Fibroblast of lung (primary cell): ENCODE results near the gene PAQR5. TPM values are rescaled to one million over a fixed set of nuclear protein-coding genes. Genes with fewer than 3 reads are reported as not detected.

Experiments used
- DNase-seq, 2 donors: peaks; one replicate each; pipeline versions ENCODE4 v3.0.0 to v3.0.0-alpha.2; 2010; ENCODE audit warnings: low read depth in 2 of 2
- H2AFZ ChIP-seq: 2 replicates; pipeline ENCODE4 v1.5.1; 2012; ENCODE audit warnings: low read length, control low read depth, inconsistent platforms
- H3K27ac ChIP-seq: 2 replicates; pipeline ENCODE4 v1.5.1; 2011; ENCODE audit warnings: low read length, control low read depth; ENCODE audit not compliant: insufficient read depth
- H3K27me3 ChIP-seq: 2 replicates; pipeline ENCODE4 v1.5.1; 2011; ENCODE audit warnings: mild to moderate bottlenecking, low read length; ENCODE audit not compliant: control insufficient read depth, insufficient read depth
- H3K36me3 ChIP-seq: 2 replicates; pipeline ENCODE4 v1.5.1; 2011; ENCODE audit warnings: low read length; ENCODE audit not compliant: control insufficient read depth, insufficient read depth
- H3K4me1 ChIP-seq: 2 replicates; pipeline ENCODE4 v1.5.1; 2011; ENCODE audit warnings: low read length; ENCODE audit not compliant: control insufficient read depth, insufficient read depth; ENCODE audit errors: extremely low read depth
- H3K4me2 ChIP-seq: 2 replicates; pipeline ENCODE4 v1.5.1; 2011; ENCODE audit warnings: low read length, control low read depth; ENCODE audit not compliant: insufficient read depth; ENCODE audit errors: extremely low read depth
- H3K4me3 ChIP-seq, 4 experiments: fragments of 200-600 bp in 1 of 4; sonication (generic) in 1 of 4; replicated peaks in 1 of 4; 2 replicates each; pipeline ENCODE4 v1.5.1; 2011 to 2016; ENCODE audit warnings: low read length in 4 of 4, low read depth in 3 of 4, mild to moderate bottlenecking in 3 of 4, control low read depth in 2 of 4, inconsistent platforms in 1 of 4, mixed read lengths in 1 of 4; ENCODE audit not compliant: insufficient read depth in 1 of 4; ENCODE audit errors: control extremely low read depth in 1 of 4
- H3K79me2 ChIP-seq: 2 replicates; pipeline ENCODE4 v1.5.1; 2012; ENCODE audit warnings: mild to moderate bottlenecking, low read length, inconsistent platforms; ENCODE audit not compliant: control insufficient read depth, insufficient read depth
- H3K9ac ChIP-seq: 2 replicates; pipeline ENCODE4 v1.5.1; 2011; ENCODE audit warnings: mild to moderate bottlenecking, low read length, control low read depth; ENCODE audit not compliant: insufficient read depth
- H3K9me3 ChIP-seq: 2 replicates; pipeline ENCODE4 v1.5.1; 2012; ENCODE audit warnings: low read depth, low read length; ENCODE audit not compliant: control insufficient read depth, insufficient read depth
- H4K20me1 ChIP-seq: 2 replicates; pipeline ENCODE4 v1.5.1; 2011; ENCODE audit warnings: low read length; ENCODE audit not compliant: control insufficient read depth, insufficient read depth; ENCODE audit errors: extremely low read depth
- EZH2 ChIP-seq: IDR thresholded peaks from 2 replicates; pipeline ENCODE4 v1.5.1; 2012; ENCODE audit warnings: low read length, control low read depth, mild to moderate bottlenecking; ENCODE audit errors: missing control alignments
- polyA plus RNA-seq, 2 donors: library from polyadenylated mRNA; depleted of rRNA in 1 of 2; stranded (reverse) in 1 of 2; unstranded in 1 of 2; fragments of >200 nt; gene quantifications; 2 replicates each; pipeline ENCODE4 v1.2.1, GENCODE V29; 2011 to 2012; ENCODE audit warnings: missing spikeins in 1 of 2
- total RNA-seq: library from RNA; depleted of rRNA; stranded (reverse); fragments of >200 nt; gene quantifications from 2 replicates; pipeline ENCODE4 v1.2.1, GENCODE V29; 2014
- TF ChIP-seq, protein P1 (sequence below), 2 donors: IDR thresholded peaks in 1 of 2; conservative IDR thresholded peaks in 1 of 2; 1 replicate in 1 of 2; 2 replicates in 1 of 2; pipeline ENCODE4 v1.5.1; 2011 to 2012; ENCODE audit warnings: low read length in 2 of 2, control low read depth in 1 of 2, inconsistent platforms in 1 of 2, low read depth in 1 of 2, mild to moderate bottlenecking in 1 of 2

Gene PAQR5
- total and polyA plus RNA-seq, 2 donors (not counting 1 experiment from before 2014, with no cell fraction given) = 6.0 to 16.2 TPM

DNA sequence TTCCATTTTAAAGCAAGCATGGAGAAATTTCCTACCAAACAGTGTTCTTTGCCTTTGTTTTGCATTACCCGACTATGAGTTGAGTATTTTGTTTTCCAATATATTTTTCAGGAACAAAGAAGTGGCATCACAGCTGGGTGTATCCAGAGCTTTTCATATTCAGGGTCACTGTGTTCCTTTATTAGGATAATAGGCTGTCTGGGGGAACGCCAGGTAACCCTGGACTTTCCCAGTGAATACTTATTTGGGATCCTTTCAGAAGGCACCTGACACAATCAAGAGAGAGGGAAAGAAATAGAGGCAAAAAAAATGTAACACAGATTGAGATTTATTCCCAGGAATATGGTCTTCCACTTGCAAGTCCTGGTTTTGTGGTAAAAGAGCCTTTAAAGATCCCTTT is 44.4 kb downstream of the PAQR5 start:
- DNase-seq = no peak
- no peaks in the 10 kb centered on the region for H3K9me3 ChIP-seq
- H4K20me1 ChIP-seq = no peaks in the 10 kb centered on the region
- no peak overlapping the region for H2AFZ ChIP-seq
- H3K4me3 ChIP-seq = no peak overlapping the region
- H3K4me2 ChIP-seq = no peak overlapping the region
- TF ChIP-seq, protein P1, sequence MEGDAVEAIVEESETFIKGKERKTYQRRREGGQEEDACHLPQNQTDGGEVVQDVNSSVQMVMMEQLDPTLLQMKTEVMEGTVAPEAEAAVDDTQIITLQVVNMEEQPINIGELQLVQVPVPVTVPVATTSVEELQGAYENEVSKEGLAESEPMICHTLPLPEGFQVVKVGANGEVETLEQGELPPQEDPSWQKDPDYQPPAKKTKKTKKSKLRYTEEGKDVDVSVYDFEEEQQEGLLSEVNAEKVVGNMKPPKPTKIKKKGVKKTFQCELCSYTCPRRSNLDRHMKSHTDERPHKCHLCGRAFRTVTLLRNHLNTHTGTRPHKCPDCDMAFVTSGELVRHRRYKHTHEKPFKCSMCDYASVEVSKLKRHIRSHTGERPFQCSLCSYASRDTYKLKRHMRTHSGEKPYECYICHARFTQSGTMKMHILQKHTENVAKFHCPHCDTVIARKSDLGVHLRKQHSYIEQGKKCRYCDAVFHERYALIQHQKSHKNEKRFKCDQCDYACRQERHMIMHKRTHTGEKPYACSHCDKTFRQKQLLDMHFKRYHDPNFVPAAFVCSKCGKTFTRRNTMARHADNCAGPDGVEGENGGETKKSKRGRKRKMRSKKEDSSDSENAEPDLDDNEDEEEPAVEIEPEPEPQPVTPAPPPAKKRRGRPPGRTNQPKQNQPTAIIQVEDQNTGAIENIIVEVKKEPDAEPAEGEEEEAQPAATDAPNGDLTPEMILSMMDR (conservative IDR thresholded peaks at IDR 0.05 in 1 of 2, IDR thresholded peaks at IDR 0.05 in 1 of 2; ENCODE audit: low read depth in 1 of 2, low read length in 2 of 2) = no peak
- no peak for TF ChIP-seq EZH2
- H3K9ac ChIP-seq = no peak overlapping the region
- no peaks in the 10 kb centered on the region for H3K27me3 ChIP-seq
- peaks cover 6% of the 10 kb centered on the region for H3K4me1 ChIP-seq
- no peaks in the 10 kb centered on the region for H3K79me2 ChIP-seq
- no peaks in the 10 kb centered on the region for H3K36me3 ChIP-seq
- H3K27ac ChIP-seq = no peak overlapping the region

- Histone ChIP-seq H3K36me3 (no peaks in the 10 kb centered on the region), H3K4me3 (no peak overlapping the region)
Measured at GRCh38 chr15:69344238-69344637, 45.5 kb downstream of the PAQR5 start.

GRCh38 chr15:69346112-69346511 is 47.4 kb downstream of the PAQR5 start:
- H2AFZ ChIP-seq = no peak overlapping the region
- DNase-seq = peak; percentile 25 to 42
- TF ChIP-seq EZH2 = no peak
- TF ChIP-seq, protein P1 (conservative IDR thresholded peaks at IDR 0.05 in 1 of 2, IDR thresholded peaks at IDR 0.05 in 1 of 2; ENCODE audit: low read depth in 1 of 2, low read length in 2 of 2) = no peak
- H3K79me2 ChIP-seq = no peaks in the 10 kb centered on the region
- no peak overlapping the region for H3K4me2 ChIP-seq
- H3K9me3 ChIP-seq = no peaks in the 10 kb centered on the region
- no peak overlapping the region for H3K9ac ChIP-seq
- H3K27me3 ChIP-seq = no peaks in the 10 kb centered on the region
- no peak overlapping the region for H3K4me3 ChIP-seq
- H3K4me1 ChIP-seq = no peaks in the 10 kb centered on the region
- peak overlapping the region; percentile 48 for H3K27ac ChIP-seq
- H3K36me3 ChIP-seq = no peaks in the 10 kb centered on the region
- no peaks in the 10 kb centered on the region for H4K20me1 ChIP-seq

More at GRCh38 chr15:69344238-69344637, 45.5 kb downstream of the PAQR5 start:
- H4K20me1 ChIP-seq = no peaks in the 10 kb centered on the region
- no peaks in the 10 kb centered on the region for H3K9me3 ChIP-seq
- H3K4me2 ChIP-seq = no peak overlapping the region
- TF ChIP-seq, protein P1 (conservative IDR thresholded peaks at IDR 0.05 in 1 of 2, IDR thresholded peaks at IDR 0.05 in 1 of 2; ENCODE audit: low read depth in 1 of 2, low read length in 2 of 2) = no peak
- no peak for TF ChIP-seq EZH2
- H3K27ac ChIP-seq = no peak overlapping the region
- no peaks in the 10 kb centered on the region for H3K27me3 ChIP-seq
- DNase-seq = no peak
- H3K4me1 ChIP-seq = peaks cover 2% of the 10 kb centered on the region
- H2AFZ ChIP-seq = no peak overlapping the region
- H3K79me2 ChIP-seq = no peaks in the 10 kb centered on the region
- H3K9ac ChIP-seq = no peak overlapping the region
